HG02943 (cell line): ENCODE results near the gene AKT3.
"Not testable (repeated sequence)": the region's sequence is repeated elsewhere in the genome, so short reads cannot be mapped to it uniquely, and the experiment has no call there.

Experiments used
- ATAC-seq: cut with Tn5 transposase; IDR thresholded peaks from one replicate; pipeline ENCODE4 v1.9.1; 2021; ENCODE audit warnings: mild to moderate bottlenecking, low read depth, moderate library complexity; ENCODE audit not compliant: unreplicated experiment

The AKT3 gene

DNA sequence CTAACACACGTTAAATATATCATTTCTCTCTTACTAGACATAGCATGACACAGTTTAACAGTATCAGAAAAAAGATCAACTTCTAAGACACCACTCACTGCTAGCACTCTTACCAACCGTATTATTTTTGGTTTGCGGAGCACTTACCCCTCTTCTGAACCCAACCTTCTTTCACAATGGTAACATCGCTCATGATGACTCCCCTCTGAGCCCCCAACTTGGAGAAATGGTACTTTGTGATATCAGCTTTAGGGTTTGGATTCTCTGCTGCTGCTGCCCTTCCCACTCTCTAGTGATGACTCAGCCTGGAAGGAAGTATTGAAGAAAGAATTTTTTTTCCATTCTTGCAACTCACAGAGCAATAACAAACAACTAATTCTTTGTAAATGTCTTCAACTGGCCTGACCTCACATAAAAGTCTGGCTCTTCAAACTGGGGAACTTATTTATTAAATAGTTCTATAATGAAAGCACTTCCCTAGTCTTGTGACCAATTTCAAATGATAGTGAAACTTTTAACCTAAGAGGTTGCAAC lies 7.0 kb downstream of the AKT3 start:
- ATAC-seq = no peak

DNA sequence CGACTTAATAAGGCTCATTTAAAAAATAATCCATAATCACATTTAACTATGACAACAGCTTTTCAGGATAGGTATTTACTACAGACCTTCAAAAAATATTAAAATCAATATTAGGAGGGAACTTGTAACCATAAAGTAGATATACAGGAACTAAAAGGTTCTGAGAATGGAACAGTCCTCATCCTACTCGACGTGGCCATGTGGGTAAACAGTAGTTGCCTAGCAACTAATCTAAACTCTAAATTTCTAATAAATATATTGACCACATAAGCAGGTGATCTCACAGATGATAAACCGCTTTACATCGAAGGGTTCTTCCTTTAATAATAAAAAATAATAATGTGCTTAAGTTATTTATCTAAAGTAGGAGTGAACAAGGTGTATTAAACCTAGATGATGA lies 7.9 kb downstream of the AKT3 start:
- no peak for ATAC-seq

DNA sequence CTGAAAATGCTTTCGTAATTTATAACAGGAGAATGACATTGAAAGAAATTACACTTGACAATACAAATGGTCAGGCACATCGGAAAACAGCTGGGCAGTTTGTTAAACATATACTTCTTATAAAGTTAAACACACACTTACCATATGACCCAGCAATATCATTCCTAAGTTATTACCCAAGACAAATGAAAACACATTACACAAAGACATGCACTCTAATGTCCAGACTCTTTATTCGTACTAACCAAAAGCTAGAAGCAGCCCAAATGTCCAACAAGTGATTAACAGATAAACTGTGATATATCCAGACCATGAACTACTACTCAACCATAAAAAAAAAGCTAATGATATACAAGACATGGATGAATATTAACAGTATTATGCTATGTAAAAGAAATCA lies 8.5 kb downstream of the AKT3 start:
- no peak for ATAC-seq

DNA sequence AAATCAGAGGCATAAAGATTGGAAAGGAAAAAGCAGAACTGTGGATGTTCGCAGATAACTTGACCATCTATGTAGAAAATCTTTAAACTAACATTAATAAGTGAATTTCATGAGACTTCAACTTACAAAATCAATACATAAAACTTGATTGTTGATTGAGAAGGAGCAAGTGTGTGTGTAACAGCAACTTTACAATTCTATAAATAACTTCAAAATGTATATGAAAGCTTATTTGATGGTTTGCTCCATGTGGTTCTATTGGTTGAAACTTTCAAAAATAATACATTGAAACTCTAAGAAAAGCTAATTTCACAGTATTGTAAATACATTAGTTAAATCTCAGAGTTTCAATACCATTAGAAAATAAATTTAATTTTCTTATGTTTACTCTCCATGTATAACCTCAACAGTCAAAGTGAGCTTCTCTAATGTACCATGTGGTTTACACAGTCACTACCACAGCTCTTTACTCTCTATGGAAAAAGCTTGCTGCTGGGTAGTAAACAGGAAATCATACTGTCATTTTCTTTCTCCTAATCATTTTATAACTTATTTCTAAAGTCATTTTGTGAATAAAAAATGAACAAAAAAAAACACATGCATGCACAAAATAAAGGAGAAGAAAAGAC lies 12.0 kb downstream of the AKT3 start:
- no peak for ATAC-seq

DNA sequence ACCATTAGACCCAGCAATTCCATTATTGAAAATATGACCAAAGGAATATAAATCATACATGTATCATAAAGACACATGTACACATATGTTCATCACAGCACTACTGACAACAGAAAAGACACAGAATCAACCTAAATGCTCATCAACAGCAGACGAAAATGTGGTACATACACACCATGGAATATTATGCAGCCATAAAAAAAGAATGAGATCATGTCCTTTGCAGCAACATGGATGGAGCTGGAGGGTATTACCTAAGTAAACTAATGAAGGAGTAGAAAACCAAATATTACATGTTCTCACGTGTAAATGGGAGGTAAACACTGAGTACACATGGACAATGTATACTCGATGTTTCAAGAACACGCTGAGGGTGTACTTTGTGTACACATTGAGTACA lies 15.9 kb downstream of the AKT3 start:
- ATAC-seq = no peak

DNA sequence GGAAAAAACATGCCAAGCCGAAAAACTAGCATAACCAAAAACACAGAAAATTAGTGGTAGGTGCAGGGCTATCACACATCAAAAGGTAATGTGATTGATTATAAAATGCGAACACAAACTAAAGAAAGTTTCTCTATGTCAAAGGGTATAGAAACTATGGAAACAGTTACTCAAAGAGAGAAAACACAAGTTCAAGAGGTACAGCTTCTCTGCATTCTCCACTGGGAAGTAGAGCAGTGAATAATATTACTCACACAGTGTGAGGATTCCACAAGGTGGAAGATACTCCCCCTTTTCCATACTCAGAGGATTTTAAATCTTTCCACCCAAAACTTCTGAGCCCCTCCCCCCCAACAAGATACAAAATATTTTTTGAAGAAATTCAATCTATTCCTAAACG lies 18.6 kb downstream of the AKT3 start:
- no peak for ATAC-seq

- ATAC-seq = no peak
These were observed 22.8 kb downstream of the AKT3 start for GRCh38 chr1:243827206-243827605.

GRCh38 chr1:243824907-243825306 lies 25.1 kb downstream of the AKT3 start:
- ATAC-seq = not testable (repeated sequence)

GRCh38 chr1:243821177-243821680 lies 28.8 kb downstream of the AKT3 start:
- ATAC-seq = no peak

GRCh38 chr1:243819438-243819839 lies 30.6 kb downstream of the AKT3 start:
- no peak for ATAC-seq

- ATAC-seq = no peak
These were observed 31.1 kb downstream of the AKT3 start for GRCh38 chr1:243818978-243819377.

DNA sequence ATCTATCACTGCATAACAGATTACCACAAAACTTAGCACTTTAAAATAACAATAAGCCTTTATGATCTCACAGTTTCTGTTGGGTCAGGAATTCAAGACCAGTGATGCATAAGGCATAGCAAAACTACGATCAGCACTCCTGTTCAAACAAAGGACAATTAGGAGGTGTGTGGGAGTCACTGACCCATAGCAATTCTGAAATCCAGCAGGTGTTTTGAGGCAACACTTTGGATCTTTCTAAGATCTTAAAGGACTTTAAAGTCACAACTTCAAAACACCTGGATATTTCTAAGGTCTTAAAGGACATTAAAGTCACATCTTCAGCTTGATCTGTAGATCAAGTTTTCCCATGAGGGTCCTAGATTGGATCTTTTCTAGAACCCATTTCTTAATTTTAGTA lies 35.3 kb downstream of the AKT3 start:
- no peak for ATAC-seq

DNA sequence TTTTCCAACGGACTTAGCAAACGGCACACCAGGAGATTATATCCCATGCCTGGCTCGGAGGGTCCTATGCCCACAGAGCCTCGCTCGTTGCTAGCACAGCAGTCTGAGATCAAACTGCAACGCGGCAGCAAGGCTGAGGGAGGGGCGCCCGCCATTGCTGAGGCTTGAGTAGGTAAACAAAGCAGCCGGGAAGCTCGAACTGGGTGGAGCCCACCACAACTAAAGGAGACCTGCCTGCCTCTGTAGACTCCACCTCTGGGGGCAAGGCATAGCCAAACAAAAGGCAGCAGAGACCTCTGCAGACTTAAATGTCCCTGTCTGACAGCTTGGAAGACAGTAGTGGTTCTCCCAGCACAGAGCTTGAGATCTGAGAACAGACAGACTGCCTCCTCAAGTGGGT lies 42.7 kb downstream of the AKT3 start:
- ATAC-seq = not testable (repeated sequence)

GRCh38 chr1:243806310-243806709 lies 43.7 kb downstream of the AKT3 start:
- no peak for ATAC-seq

DNA sequence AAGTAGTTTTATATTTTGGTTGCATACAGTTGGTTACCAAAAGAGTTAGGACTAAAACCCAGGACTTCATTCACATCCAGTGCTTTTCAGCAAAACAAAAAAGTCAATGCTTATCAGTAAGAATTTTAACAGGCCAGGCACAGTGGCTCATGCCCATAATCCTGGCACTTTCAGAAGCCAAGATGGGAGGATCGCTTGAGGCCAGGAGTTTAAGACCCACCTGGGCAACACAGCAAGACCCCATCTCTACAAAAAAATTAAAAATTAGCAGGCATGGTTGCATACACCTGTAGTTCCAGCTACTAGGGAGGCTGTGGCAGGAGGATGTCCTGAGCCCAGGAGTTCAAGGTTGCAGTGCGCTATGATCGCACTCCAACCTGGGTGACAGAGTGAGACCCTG lies 47.3 kb downstream of the AKT3 start:
- ATAC-seq = no peak

- ATAC-seq = no peak
These were observed 48.7 kb downstream of the AKT3 start for GRCh38 chr1:243801378-243801777.

GRCh38 chr1:243799908-243800307 lies 50.1 kb downstream of the AKT3 start:
- no peak for ATAC-seq

DNA sequence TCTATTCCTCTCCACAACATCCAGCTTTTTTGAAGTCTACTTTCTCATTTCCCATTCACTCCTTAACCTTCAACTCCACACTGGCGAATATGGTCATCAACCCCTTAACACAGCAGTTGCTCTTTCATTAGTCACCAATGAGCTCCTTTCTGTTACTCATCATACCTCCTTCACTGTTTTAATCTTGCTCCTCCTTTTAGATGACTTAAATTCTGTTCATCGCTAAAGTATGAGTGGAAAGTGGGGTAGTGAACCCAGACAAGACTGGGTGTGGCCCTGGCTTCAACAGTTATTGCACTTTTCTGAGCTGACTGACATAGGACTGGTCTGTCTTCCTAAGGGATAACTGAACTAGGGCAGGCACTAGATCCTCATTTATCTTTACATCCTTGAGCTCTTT lies 51.3 kb downstream of the AKT3 start:
- ATAC-seq = no peak

- ATAC-seq = no peak
These were observed 54.0 kb downstream of the AKT3 start for GRCh38 chr1:243796016-243796415.

GRCh38 chr1:243793298-243793697 lies 56.7 kb downstream of the AKT3 start:
- ATAC-seq = no peak

- no peak for ATAC-seq
These were observed 57.2 kb downstream of the AKT3 start for GRCh38 chr1:243792891-243793290.

- ATAC-seq = no peak
These were observed 57.6 kb downstream of the AKT3 start for GRCh38 chr1:243792401-243792800.
